CD4-positive, alpha-beta T cell (primary cell): Measurements from ENCODE around the gene SOHLH1. TPM values are rescaled to one million over a fixed set of nuclear protein-coding genes. Genes with fewer than 3 reads are reported as not detected.

Source experiments
- ATAC-seq: fragments of 200-7000 bp; cut with Tn5 transposase; one replicate; pipeline ENCODE4 v1.10.0; 2022; ENCODE audit warnings: mild to moderate bottlenecking; ENCODE audit not compliant: poor library complexity
- CTCF ChIA-PET: fragments of 350-600 bp; sonication (Branson Sonifier 250); formaldehyde crosslinking; loops from one replicate; lab custom pipeline; 2021; ENCODE audit warnings: antibody characterized with exemption, inconsistent platforms; lab: Charles Lee
- POLR2A ChIA-PET: fragments of 350-600 bp; sonication (Branson Sonifier 250); formaldehyde crosslinking; loops from one replicate; lab custom pipeline; 2021; ENCODE audit warnings: antibody characterized with exemption, inconsistent platforms; lab: Charles Lee
- DNase-seq, 14 experiments: peaks; one replicate each; pipeline ENCODE4 v3.0.0-alpha.2; 2013 to 2020; ENCODE audit warnings: mixed read lengths in 2 of 14
- H3K27ac ChIP-seq, 2 donors: one replicate each; pipeline versions ENCODE4 v1.5.1 to v1.7.0; 2013; ENCODE audit warnings: low read length in 2 of 2, low read depth in 1 of 2, mild to moderate bottlenecking in 1 of 2
- H3K27me3 ChIP-seq, 2 experiments: 1 replicate in 1 of 2; 2 replicates in 1 of 2; pipeline versions ENCODE4 v1.6.1 to v1.7.0; 2013; ENCODE audit warnings: low read length in 2 of 2, control low read depth in 1 of 2, mild to moderate bottlenecking in 1 of 2, moderate library complexity in 1 of 2; ENCODE audit not compliant: insufficient read depth in 2 of 2, control insufficient read depth in 1 of 2
- H3K36me3 ChIP-seq: one replicate; pipeline ENCODE4 v1.6.1; 2013; ENCODE audit warnings: low read length, control low read depth; ENCODE audit not compliant: insufficient read depth
- H3K4me1 ChIP-seq: one replicate; pipeline ENCODE4 v1.6.1; 2013; ENCODE audit warnings: low read length, control low read depth; ENCODE audit not compliant: insufficient read depth
- H3K4me3 ChIP-seq: one replicate; pipeline ENCODE4 v1.5.1; 2013; ENCODE audit warnings: mild to moderate bottlenecking, low read length, moderate library complexity
- H3K9me3 ChIP-seq, 2 experiments: 1 replicate in 1 of 2; 2 replicates in 1 of 2; pipeline versions ENCODE4 v1.6.1 to v1.7.0; 2013; ENCODE audit warnings: low read length in 2 of 2, mild to moderate bottlenecking in 2 of 2, control low read depth in 1 of 2, moderate library complexity in 1 of 2; ENCODE audit not compliant: control insufficient read depth in 1 of 2, insufficient read depth in 1 of 2
- H3K27ac Mint-ChIP-seq: one replicate; pipeline ENCODE4 v1.8.0; 2020; ENCODE audit warnings: mixed read lengths
- H3K27me3 Mint-ChIP-seq: one replicate; pipeline ENCODE4 v1.8.0; 2021; ENCODE audit warnings: mixed read lengths
- H3K36me3 Mint-ChIP-seq: one replicate; pipeline ENCODE4 v1.8.0; 2021; ENCODE audit warnings: low read depth, mixed read lengths
- H3K4me1 Mint-ChIP-seq: one replicate; pipeline ENCODE4 v1.8.0; 2021; ENCODE audit warnings: low read depth, mixed read lengths
- H3K4me3 Mint-ChIP-seq: one replicate; pipeline ENCODE4 v1.8.0; 2020; ENCODE audit warnings: mild to moderate bottlenecking, mixed read lengths
- H3K9me3 Mint-ChIP-seq: one replicate; pipeline ENCODE4 v1.8.0; 2020; ENCODE audit warnings: mixed read lengths
- CTCF ChIP-seq: fragments of 200-600 bp; IDR thresholded peaks from one replicate; pipeline ENCODE4 v1.8.0; 2022; ENCODE audit warnings: antibody characterized with exemption, mild to moderate bottlenecking
- intact Hi-C, 2 experiments: fragments of 100-400 bp; cut with DNase I in 1 of 2; cut with micrococcal nuclease in 1 of 2; formaldehyde crosslinking; loops; one replicate each; pipeline versions ENCODE4 v1.15.1 to v1.9.0; 2023 to 2025; cut with DNase I, micrococcal nuclease
- total RNA-seq, 174 experiments: library from RNA in 2 of 174; stranded (reverse) in 2 of 174; gene quantifications; one replicate each; pipeline ENCODE4 v1.2.3 and lab custom pipeline; 2021 to 2026

Gene SOHLH1
- total RNA-seq, 2 experiments from 2014 or later: not detected

GRCh38 chr9:135693771-135694170 is 5.5 kb downstream of the SOHLH1 start:
- intact Hi-C loops: no loop called here
- no peaks in the 10 kb centered on the region for H3K4me1 ChIP-seq
- no peak overlapping the region for H3K27ac ChIP-seq
- no peak for DNase-seq
- Mint-ChIP-seq H3K9me3 (no peaks in the 10 kb centered on the region), H3K4me3 (no peak overlapping the region), H3K36me3 (no peaks in the 10 kb centered on the region), H3K4me1 (no peaks in the 10 kb centered on the region), H3K27me3 (peaks cover 3% of the 10 kb centered on the region), H3K27ac (no peak overlapping the region)
- ChIA-PET POLR2A (no interaction called here), CTCF (no interaction called here)
- TF ChIP-seq CTCF: no peak
- H3K9me3 ChIP-seq: peaks cover 0 to 6% of the 10 kb centered on the region in 2 experiments
- no peaks in the 10 kb centered on the region for H3K36me3 ChIP-seq
- no peaks in the 10 kb centered on the region for H3K27me3 ChIP-seq
- H3K4me3 ChIP-seq: no peak overlapping the region
- ATAC-seq: no peak

- Histone ChIP-seq H3K9me3 (peaks cover 0 to 6% of the 10 kb centered on the region in 2 experiments), H3K27ac (no peak overlapping the region), H3K36me3 (no peaks in the 10 kb centered on the region), H3K4me3 (no peak overlapping the region), H3K4me1 (no peaks in the 10 kb centered on the region), H3K27me3 (no peaks in the 10 kb centered on the region)
- TF ChIP-seq CTCF: no peak
- Mint-ChIP-seq H3K27ac (no peak overlapping the region), H3K36me3 (no peaks in the 10 kb centered on the region), H3K9me3 (no peaks in the 10 kb centered on the region), H3K4me1 (no peaks in the 10 kb centered on the region), H3K27me3 (peaks cover 3% of the 10 kb centered on the region), H3K4me3 (no peak overlapping the region)
- ChIA-PET CTCF (no interaction called here), POLR2A (no interaction called here)
- intact Hi-C loops: no loop called here
- ATAC-seq (no peak), DNase-seq (no peak)
Measured at GRCh38 chr9:135693265-135693664, 6.0 kb downstream of the SOHLH1 start.

- ChIA-PET POLR2A (no interaction called here), CTCF (no interaction called here)
- Mint-ChIP-seq H3K27me3 (peaks cover 3% of the 10 kb centered on the region), H3K4me1 (no peaks in the 10 kb centered on the region), H3K9me3 (no peaks in the 10 kb centered on the region), H3K27ac (no peak overlapping the region), H3K36me3 (no peaks in the 10 kb centered on the region), H3K4me3 (no peak overlapping the region)
- Histone ChIP-seq H3K27me3 (no peaks in the 10 kb centered on the region), H3K4me3 (no peak overlapping the region), H3K4me1 (no peaks in the 10 kb centered on the region), H3K9me3 (peaks cover 0 to 6% of the 10 kb centered on the region in 2 experiments), H3K27ac (no peak overlapping the region), H3K36me3 (no peaks in the 10 kb centered on the region)
- ATAC-seq (no peak), DNase-seq (no peak)
- intact Hi-C loops: no loop called here
- TF ChIP-seq CTCF: no peak
Measured at GRCh38 chr9:135692410-135692809, 6.9 kb downstream of the SOHLH1 start.
